HEK293 (cell line): Measurements from ENCODE around the gene EPHB1.
"Not testable (repeated sequence)": the region's sequence is repeated elsewhere in the genome, so short reads cannot be mapped to it uniquely, and the experiment has no call there.

Source experiments
- CTCF ChIA-PET: fragments of 350-600 bp; formaldehyde crosslinking; extraction: SDS; loops from one replicate; lab custom pipeline; 2021; ENCODE audit warnings: antibody characterized with exemption; lab: Yijun Ruan, JAX
- POLR2A ChIA-PET: fragments of 300-600 bp; formaldehyde crosslinking; extraction: SDS; loops from one replicate; lab custom pipeline; 2020; ENCODE audit warnings: antibody characterized with exemption, inconsistent platforms; lab: Yijun Ruan, JAX
- H3K27ac ChIP-seq: fragments of 200-500 bp; sonication (Bioruptor generic); 2 replicates; pipeline ENCODE4 v1.5.1; 2014; ENCODE audit warnings: low read depth, low read length, control low read depth, inconsistent platforms; ENCODE audit errors: extremely low read depth
- H3K36me3 ChIP-seq, 2 experiments: fragments of 200-500 bp in 1 of 2; sonication (Bioruptor generic) in 1 of 2; 1 replicate in 1 of 2; 2 replicates in 1 of 2; pipeline ENCODE4 v1.5.1; 2014 to 2017; ENCODE audit warnings: inconsistent platforms in 2 of 2, low read length in 2 of 2; ENCODE audit not compliant: control insufficient read depth in 2 of 2, insufficient read depth in 1 of 2
- H3K4me1 ChIP-seq: fragments of 200-500 bp; sonication (Bioruptor generic); 2 replicates; pipeline ENCODE4 v1.5.1; 2014; ENCODE audit warnings: mild to moderate bottlenecking, low read length, inconsistent platforms; ENCODE audit not compliant: control insufficient read depth, insufficient read depth
- H3K4me3 ChIP-seq: 2 replicates; pipeline ENCODE4 v1.5.1; 2011; ENCODE audit warnings: low read depth, mild to moderate bottlenecking, control low read depth, low read length, moderate library complexity
- H3K9me3 ChIP-seq: fragments of 200-500 bp; sonication (Bioruptor generic); 2 replicates; pipeline ENCODE4 v1.5.1; 2014; ENCODE audit warnings: low read depth, low read length, inconsistent platforms; ENCODE audit not compliant: control insufficient read depth, insufficient read depth
- BCL6B ChIP-seq: fragments of 450-650 bp; formaldehyde crosslinking; IDR thresholded peaks from 2 replicates; pipeline ENCODE4 v1.5.1; 2017; ENCODE audit warnings: missing biosample characterization, missing genetic modification characterization
- MEIS1 ChIP-seq: sonication (generic); formaldehyde crosslinking; IDR thresholded peaks from 2 replicates; pipeline ENCODE4 v1.8.1; 2022; ENCODE audit warnings: missing genetic modification reagents, mild to moderate bottlenecking, borderline replicate concordance
- PBX3 ChIP-seq: sonication (generic); formaldehyde crosslinking; IDR thresholded peaks from 2 replicates; pipeline ENCODE4 v1.8.1; 2022; ENCODE audit warnings: mild to moderate bottlenecking, moderate library complexity, missing genetic modification reagents
- SP7 ChIP-seq: fragments of 450-650 bp; formaldehyde crosslinking; IDR thresholded peaks from 2 replicates; pipeline ENCODE4 v1.5.1; 2016; ENCODE audit warnings: missing biosample characterization, missing genetic modification characterization
- ZBTB1 ChIP-seq: fragments of 450-650 bp; formaldehyde crosslinking; IDR thresholded peaks from 2 replicates; pipeline ENCODE4 v1.5.1; 2016; ENCODE audit warnings: missing biosample characterization, missing genetic modification characterization
- ZNF146 ChIP-seq: fragments of 450-650 bp; formaldehyde crosslinking; IDR thresholded peaks from 2 replicates; pipeline ENCODE4 v1.5.1; 2016; ENCODE audit warnings: missing biosample characterization, missing genetic modification characterization
- ZNF155 ChIP-seq: fragments of 450-650 bp; formaldehyde crosslinking; IDR thresholded peaks from 2 replicates; pipeline ENCODE4 v1.5.1; 2016; ENCODE audit warnings: missing biosample characterization, missing genetic modification characterization
- ZNF169 ChIP-seq: fragments of 450-650 bp; formaldehyde crosslinking; IDR thresholded peaks from 2 replicates; pipeline ENCODE4 v1.5.1; 2016; ENCODE audit warnings: missing biosample characterization, missing genetic modification characterization
- ZNF23 ChIP-seq: fragments of 450-650 bp; formaldehyde crosslinking; IDR thresholded peaks from 2 replicates; pipeline ENCODE4 v1.5.1; 2016; ENCODE audit warnings: missing biosample characterization, missing genetic modification characterization, borderline replicate concordance
- ZNF341 ChIP-seq: fragments of 450-650 bp; formaldehyde crosslinking; IDR thresholded peaks from 2 replicates; pipeline ENCODE4; 2016; ENCODE audit warnings: low read depth, missing biosample characterization, missing genetic modification characterization
- ZNF394 ChIP-seq: fragments of 450-650 bp; formaldehyde crosslinking; IDR thresholded peaks from 2 replicates; pipeline ENCODE4 v1.5.1; 2016; ENCODE audit warnings: missing biosample characterization, missing genetic modification characterization, mild to moderate bottlenecking, moderate library complexity, borderline replicate concordance
- ZNF510 ChIP-seq: fragments of 450-650 bp; formaldehyde crosslinking; IDR thresholded peaks from 2 replicates; pipeline ENCODE4 v1.5.1; 2018; ENCODE audit warnings: mild to moderate bottlenecking, missing genetic modification characterization, missing biosample characterization; ENCODE audit not compliant: insufficient replicate concordance
- ZNF701 ChIP-seq: fragments of 450-650 bp; formaldehyde crosslinking; IDR thresholded peaks from 2 replicates; pipeline ENCODE4 v1.5.1; 2016; ENCODE audit warnings: missing biosample characterization, missing genetic modification characterization
- ZNF777 ChIP-seq: fragments of 450-650 bp; formaldehyde crosslinking; IDR thresholded peaks from 2 replicates; pipeline ENCODE4 v1.5.1; 2017; ENCODE audit warnings: missing biosample characterization, missing genetic modification characterization, borderline replicate concordance
- ZSCAN30 ChIP-seq: fragments of 450-650 bp; IDR thresholded peaks from 2 replicates; pipeline ENCODE4 v1.5.1; 2018; ENCODE audit warnings: missing biosample characterization, mild to moderate bottlenecking, missing genetic modification characterization, moderate library complexity
- TF ChIP-seq, protein P1 (sequence below): fragments of 450-650 bp; formaldehyde crosslinking; conservative IDR thresholded peaks from 2 replicates; pipeline ENCODE4 v1.5.1; 2016; ENCODE audit warnings: low read depth, missing biosample characterization, missing genetic modification characterization
- TF ChIP-seq, protein P2 (sequence below): fragments of 450-650 bp; formaldehyde crosslinking; IDR thresholded peaks from 2 replicates; pipeline ENCODE4 v1.5.1; 2017; ENCODE audit warnings: missing biosample characterization, missing genetic modification characterization
- TF ChIP-seq, protein P3 (sequence below): fragments of 450-650 bp; formaldehyde crosslinking; IDR thresholded peaks from 2 replicates; pipeline ENCODE4 v1.5.1; 2016; ENCODE audit warnings: missing biosample characterization, missing genetic modification characterization, borderline replicate concordance
- TF ChIP-seq, protein P4 (sequence below): fragments of 450-650 bp; IDR thresholded peaks from 2 replicates; pipeline ENCODE4 v1.5.1; 2018; ENCODE audit warnings: missing biosample characterization, mild to moderate bottlenecking, missing genetic modification characterization

EPHB1 gene

DNA sequence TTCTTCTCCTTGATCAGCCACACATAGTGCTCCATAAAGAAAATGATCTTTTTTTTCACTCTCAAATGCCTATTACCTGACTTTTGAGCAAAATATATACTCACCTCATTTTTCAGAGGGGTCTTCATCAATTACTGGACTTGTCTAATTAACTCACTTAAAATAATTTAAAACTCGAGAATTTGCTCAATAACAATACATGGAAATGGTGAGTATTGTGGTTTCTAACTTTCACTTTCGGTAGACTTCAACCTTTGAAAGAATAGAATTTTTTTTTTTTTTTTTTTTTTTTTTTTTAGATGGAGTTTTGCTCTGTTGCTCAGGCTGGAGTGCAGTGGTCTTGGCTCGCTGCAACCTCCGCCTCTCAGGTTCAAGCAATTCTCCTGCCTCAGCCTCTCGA lies 17.7 kb upstream of the EPHB1 start:
- Histone ChIP-seq H3K4me1 (no peaks in the 10 kb centered on the region), H3K9me3 (no peaks in the 10 kb centered on the region), H3K4me3 (no peak overlapping the region), H3K27ac (no peak overlapping the region), H3K36me3 (no peaks in the 10 kb centered on the region)
- CTCF ChIA-PET: no interaction called here
- TF ChIP-seq ZNF341 (no peak), SP7 (tag by site-specific recombination) (no peak), ZNF777 (tag by site-specific recombination) (no peak), BCL6B (tag by site-specific recombination) (no peak), ZNF510 (tag by site-specific recombination) (no peak), ZBTB1 (tag by site-specific recombination) (no peak), ZSCAN30 (no peak), ZNF701 (tag by site-specific recombination) (no peak), ZNF23 (tag by site-specific recombination) (no peak), ZNF169 (tag by site-specific recombination) (no peak), ZNF146 (no peak), MEIS1 (no peak), ZNF394 (tag by site-specific recombination) (no peak), PBX3 (CRISPR knock-in tag) (no peak), ZNF155 (no peak)
- TF ChIP-seq, protein P1, sequence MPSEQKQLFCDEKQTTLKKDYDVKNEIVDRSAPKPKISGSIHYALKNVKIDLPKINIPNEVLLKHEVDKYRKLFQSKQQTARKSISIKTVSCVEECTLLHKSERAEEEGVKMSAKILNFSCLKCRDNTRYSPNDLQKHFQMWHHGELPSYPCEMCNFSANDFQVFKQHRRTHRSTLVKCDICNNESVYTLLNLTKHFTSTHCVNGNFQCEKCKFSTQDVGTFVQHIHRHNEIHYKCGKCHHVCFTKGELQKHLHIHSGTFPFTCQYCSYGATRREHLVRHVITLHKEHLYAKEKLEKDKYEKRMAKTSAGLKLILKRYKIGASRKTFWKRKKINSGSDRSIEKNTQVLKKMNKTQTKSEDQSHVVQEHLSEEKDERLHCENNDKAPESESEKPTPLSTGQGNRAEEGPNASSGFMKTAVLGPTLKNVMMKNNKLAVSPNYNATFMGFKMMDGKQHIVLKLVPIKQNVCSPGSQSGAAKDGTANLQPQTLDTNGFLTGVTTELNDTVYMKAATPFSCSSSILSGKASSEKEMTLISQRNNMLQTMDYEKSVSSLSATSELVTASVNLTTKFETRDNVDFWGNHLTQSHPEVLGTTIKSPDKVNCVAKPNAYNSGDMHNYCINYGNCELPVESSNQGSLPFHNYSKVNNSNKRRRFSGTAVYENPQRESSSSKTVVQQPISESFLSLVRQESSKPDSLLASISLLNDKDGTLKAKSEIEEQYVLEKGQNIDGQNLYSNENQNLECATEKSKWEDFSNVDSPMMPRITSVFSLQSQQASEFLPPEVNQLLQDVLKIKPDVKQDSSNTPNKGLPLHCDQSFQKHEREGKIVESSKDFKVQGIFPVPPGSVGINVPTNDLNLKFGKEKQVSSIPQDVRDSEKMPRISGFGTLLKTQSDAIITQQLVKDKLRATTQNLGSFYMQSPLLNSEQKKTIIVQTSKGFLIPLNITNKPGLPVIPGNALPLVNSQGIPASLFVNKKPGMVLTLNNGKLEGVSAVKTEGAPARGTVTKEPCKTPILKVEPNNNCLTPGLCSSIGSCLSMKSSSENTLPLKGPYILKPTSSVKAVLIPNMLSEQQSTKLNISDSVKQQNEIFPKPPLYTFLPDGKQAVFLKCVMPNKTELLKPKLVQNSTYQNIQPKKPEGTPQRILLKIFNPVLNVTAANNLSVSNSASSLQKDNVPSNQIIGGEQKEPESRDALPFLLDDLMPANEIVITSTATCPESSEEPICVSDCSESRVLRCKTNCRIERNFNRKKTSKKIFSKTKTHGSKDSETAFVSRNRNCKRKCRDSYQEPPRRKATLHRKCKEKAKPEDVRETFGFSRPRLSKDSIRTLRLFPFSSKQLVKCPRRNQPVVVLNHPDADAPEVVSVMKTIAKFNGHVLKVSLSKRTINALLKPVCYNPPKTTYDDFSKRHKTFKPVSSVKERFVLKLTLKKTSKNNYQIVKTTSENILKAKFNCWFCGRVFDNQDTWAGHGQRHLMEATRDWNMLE (tag by site-specific recombination): no peak
- TF ChIP-seq, protein P2, sequence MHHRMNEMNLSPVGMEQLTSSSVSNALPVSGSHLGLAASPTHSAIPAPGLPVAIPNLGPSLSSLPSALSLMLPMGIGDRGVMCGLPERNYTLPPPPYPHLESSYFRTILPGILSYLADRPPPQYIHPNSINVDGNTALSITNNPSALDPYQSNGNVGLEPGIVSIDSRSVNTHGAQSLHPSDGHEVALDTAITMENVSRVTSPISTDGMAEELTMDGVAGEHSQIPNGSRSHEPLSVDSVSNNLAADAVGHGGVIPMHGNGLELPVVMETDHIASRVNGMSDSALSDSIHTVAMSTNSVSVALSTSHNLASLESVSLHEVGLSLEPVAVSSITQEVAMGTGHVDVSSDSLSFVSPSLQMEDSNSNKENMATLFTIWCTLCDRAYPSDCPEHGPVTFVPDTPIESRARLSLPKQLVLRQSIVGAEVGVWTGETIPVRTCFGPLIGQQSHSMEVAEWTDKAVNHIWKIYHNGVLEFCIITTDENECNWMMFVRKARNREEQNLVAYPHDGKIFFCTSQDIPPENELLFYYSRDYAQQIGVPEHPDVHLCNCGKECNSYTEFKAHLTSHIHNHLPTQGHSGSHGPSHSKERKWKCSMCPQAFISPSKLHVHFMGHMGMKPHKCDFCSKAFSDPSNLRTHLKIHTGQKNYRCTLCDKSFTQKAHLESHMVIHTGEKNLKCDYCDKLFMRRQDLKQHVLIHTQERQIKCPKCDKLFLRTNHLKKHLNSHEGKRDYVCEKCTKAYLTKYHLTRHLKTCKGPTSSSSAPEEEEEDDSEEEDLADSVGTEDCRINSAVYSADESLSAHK (tag by site-specific recombination): no peak
- TF ChIP-seq, protein P3, sequence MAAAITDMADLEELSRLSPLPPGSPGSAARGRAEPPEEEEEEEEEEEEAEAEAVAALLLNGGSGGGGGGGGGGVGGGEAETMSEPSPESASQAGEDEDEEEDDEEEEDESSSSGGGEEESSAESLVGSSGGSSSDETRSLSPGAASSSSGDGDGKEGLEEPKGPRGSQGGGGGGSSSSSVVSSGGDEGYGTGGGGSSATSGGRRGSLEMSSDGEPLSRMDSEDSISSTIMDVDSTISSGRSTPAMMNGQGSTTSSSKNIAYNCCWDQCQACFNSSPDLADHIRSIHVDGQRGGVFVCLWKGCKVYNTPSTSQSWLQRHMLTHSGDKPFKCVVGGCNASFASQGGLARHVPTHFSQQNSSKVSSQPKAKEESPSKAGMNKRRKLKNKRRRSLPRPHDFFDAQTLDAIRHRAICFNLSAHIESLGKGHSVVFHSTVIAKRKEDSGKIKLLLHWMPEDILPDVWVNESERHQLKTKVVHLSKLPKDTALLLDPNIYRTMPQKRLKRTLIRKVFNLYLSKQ (tag by site-specific recombination): no peak
- TF ChIP-seq, protein P4, sequence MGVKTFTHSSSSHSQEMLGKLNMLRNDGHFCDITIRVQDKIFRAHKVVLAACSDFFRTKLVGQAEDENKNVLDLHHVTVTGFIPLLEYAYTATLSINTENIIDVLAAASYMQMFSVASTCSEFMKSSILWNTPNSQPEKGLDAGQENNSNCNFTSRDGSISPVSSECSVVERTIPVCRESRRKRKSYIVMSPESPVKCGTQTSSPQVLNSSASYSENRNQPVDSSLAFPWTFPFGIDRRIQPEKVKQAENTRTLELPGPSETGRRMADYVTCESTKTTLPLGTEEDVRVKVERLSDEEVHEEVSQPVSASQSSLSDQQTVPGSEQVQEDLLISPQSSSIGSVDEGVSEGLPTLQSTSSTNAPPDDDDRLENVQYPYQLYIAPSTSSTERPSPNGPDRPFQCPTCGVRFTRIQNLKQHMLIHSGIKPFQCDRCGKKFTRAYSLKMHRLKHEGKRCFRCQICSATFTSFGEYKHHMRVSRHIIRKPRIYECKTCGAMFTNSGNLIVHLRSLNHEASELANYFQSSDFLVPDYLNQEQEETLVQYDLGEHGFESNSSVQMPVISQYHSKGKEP (tag by site-specific recombination): no peak
- POLR2A ChIA-PET: no interaction called here

- H3K4me1 ChIP-seq, H3K9me3 ChIP-seq, H3K36me3 ChIP-seq, H3K27ac ChIP-seq, H3K4me3 ChIP-seq, POLR2A ChIA-PET, CTCF ChIA-PET: not testable (repeated sequence)
Observed at GRCh38 chr3:134788283-134788682, 6.8 kb upstream of the EPHB1 start.
